Neural cell (in vitro differentiated cells): ENCODE measurements around the gene PDXDC1. TPM values are rescaled to one million over a fixed set of nuclear protein-coding genes. Genes with fewer than 3 reads are reported as not detected.

ENCODE experiments used
- H2AFZ ChIP-seq: fragments of 200-600, 300-800 bp; sonication (generic), shearing (Covaris generic); 2 replicates; pipeline ENCODE4 v1.6.0; 2014; ENCODE audit warnings: low read depth, mild to moderate bottlenecking, antibody characterized with exemption, low read length, moderate library complexity
- H3F3A ChIP-seq: fragments of 200-600 bp; shearing (Covaris generic); 2 replicates; pipeline ENCODE4 v1.6.1; 2016; ENCODE audit warnings: mild to moderate bottlenecking, moderate library complexity, mixed read lengths, antibody characterized with exemption, low read length; ENCODE audit not compliant: insufficient read depth, poor library complexity, severe bottlenecking
- H3K27ac ChIP-seq: fragments of 200-600, 300-800 bp; sonication (generic), shearing (Covaris generic); 2 replicates; pipeline ENCODE4 v1.5.1; 2014; ENCODE audit warnings: mild to moderate bottlenecking, low read length, moderate library complexity
- H3K27me3 ChIP-seq: fragments of 300-800, 200-600 bp; sonication (generic), shearing (Covaris generic); 2 replicates; pipeline ENCODE4 v1.6.0; 2014; ENCODE audit warnings: mild to moderate bottlenecking, low read depth, low read length, moderate library complexity; ENCODE audit not compliant: insufficient read depth
- H3K36me3 ChIP-seq: fragments of 300-800, 200-600 bp; sonication (generic), shearing (Covaris generic); 2 replicates; pipeline ENCODE4 v1.5.1; 2014; ENCODE audit warnings: mild to moderate bottlenecking, antibody characterized with exemption, low read length, moderate library complexity; ENCODE audit not compliant: insufficient read depth
- H3K4me2 ChIP-seq: fragments of 300-800, 200-600 bp; sonication (generic), shearing (Covaris generic); 2 replicates; pipeline ENCODE4 v1.6.0; 2014; ENCODE audit warnings: mild to moderate bottlenecking, low read length
- H3K4me3 ChIP-seq: fragments of 300-800, 200-600 bp; sonication (generic), shearing (Covaris generic); 2 replicates; pipeline ENCODE4 v1.5.1; 2014; ENCODE audit warnings: mild to moderate bottlenecking, low read length, moderate library complexity
- H3K79me2 ChIP-seq: fragments of 200-600 bp; shearing (Covaris generic); replicated peaks from 2 replicates; pipeline ENCODE4 v1.6.0; 2014; ENCODE audit warnings: mild to moderate bottlenecking, low read length, moderate library complexity; ENCODE audit not compliant: insufficient read depth
- H3K9ac ChIP-seq: fragments of 300-800, 200-600 bp; sonication (generic), shearing (Covaris generic); 2 replicates; pipeline ENCODE4 v1.6.1; 2016; ENCODE audit warnings: mild to moderate bottlenecking, low read length, mixed read lengths
- H3K9me2 ChIP-seq: fragments of 200-600 bp; shearing (Covaris generic); 2 replicates; pipeline ENCODE4 v1.6.1; 2016; ENCODE audit warnings: mild to moderate bottlenecking, low read length, mixed read lengths; ENCODE audit not compliant: insufficient read depth
- H3K9me3 ChIP-seq: fragments of 200-600, 300-800 bp; sonication (generic), shearing (Covaris generic); 2 replicates; pipeline ENCODE4 v1.6.1; 2016; ENCODE audit warnings: mild to moderate bottlenecking, mixed run types, low read length, moderate library complexity, mixed read lengths
- H4K20me1 ChIP-seq: fragments of 200-600 bp; shearing (Covaris generic); 2 replicates; pipeline ENCODE4 v1.6.1; 2016; ENCODE audit warnings: mild to moderate bottlenecking, mixed run types; ENCODE audit not compliant: insufficient read depth
- EP300 ChIP-seq: fragments of 450-650 bp; conservative IDR thresholded peaks from 2 replicates; pipeline ENCODE4 v1.6.1; 2014; ENCODE audit warnings: antibody characterized with exemption, mild to moderate bottlenecking, moderate library complexity; ENCODE audit not compliant: poor library complexity, severe bottlenecking
- EZH2 ChIP-seq: fragments of 200-600, 300-800 bp; shearing (Covaris generic), sonication (generic); IDR thresholded peaks from 2 replicates; pipeline ENCODE4 v1.6.1; 2014; ENCODE audit warnings: antibody characterized with exemption, low read length, borderline replicate concordance, mild to moderate bottlenecking; ENCODE audit not compliant: insufficient read depth, poor library complexity, severe bottlenecking
- MXI1 ChIP-seq: fragments of 450-650 bp; conservative IDR thresholded peaks from 2 replicates; pipeline ENCODE4 v1.6.1; 2014; ENCODE audit warnings: antibody characterized with exemption, mild to moderate bottlenecking; ENCODE audit not compliant: poor library complexity, severe bottlenecking
- POLR2AphosphoS5 ChIP-seq: IDR thresholded peaks from 2 replicates; pipeline ENCODE4 v1.6.1; 2012
- RAD21 ChIP-seq: fragments of 450-650 bp; conservative IDR thresholded peaks from 2 replicates; pipeline ENCODE4 v1.6.1; 2014; ENCODE audit warnings: antibody characterized with exemption, mild to moderate bottlenecking, moderate library complexity
- SMC3 ChIP-seq: fragments of 450-650 bp; conservative IDR thresholded peaks from 2 replicates; pipeline ENCODE4 v1.6.1; 2014; ENCODE audit warnings: antibody characterized with exemption, mild to moderate bottlenecking, moderate library complexity; ENCODE audit not compliant: poor library complexity
- TAF1 ChIP-seq: IDR thresholded peaks from 2 replicates; pipeline ENCODE4 v1.6.1; 2012; ENCODE audit warnings: low read depth
- polyA plus RNA-seq: library from polyadenylated mRNA; depleted of rRNA; stranded (reverse); fragments of >200 nt; gene quantifications from 2 replicates; pipeline ENCODE4 v1.2.3, GENCODE V29; 2014
- TF ChIP-seq, protein P1 (sequence below): fragments of 450-650 bp; IDR thresholded peaks from 2 replicates; pipeline ENCODE4 v1.5.1; 2014; ENCODE audit warnings: antibody characterized with exemption, mild to moderate bottlenecking, moderate library complexity; ENCODE audit not compliant: poor library complexity, severe bottlenecking
- TF ChIP-seq, protein P2 (sequence below): IDR thresholded peaks from 2 replicates; pipeline ENCODE4 v1.6.1; 2012; ENCODE audit warnings: borderline replicate concordance

The PDXDC1 gene
- polyA plus RNA-seq, 1 donor from 2014 or later: 69.9 TPM

- TF ChIP-seq, protein P1, sequence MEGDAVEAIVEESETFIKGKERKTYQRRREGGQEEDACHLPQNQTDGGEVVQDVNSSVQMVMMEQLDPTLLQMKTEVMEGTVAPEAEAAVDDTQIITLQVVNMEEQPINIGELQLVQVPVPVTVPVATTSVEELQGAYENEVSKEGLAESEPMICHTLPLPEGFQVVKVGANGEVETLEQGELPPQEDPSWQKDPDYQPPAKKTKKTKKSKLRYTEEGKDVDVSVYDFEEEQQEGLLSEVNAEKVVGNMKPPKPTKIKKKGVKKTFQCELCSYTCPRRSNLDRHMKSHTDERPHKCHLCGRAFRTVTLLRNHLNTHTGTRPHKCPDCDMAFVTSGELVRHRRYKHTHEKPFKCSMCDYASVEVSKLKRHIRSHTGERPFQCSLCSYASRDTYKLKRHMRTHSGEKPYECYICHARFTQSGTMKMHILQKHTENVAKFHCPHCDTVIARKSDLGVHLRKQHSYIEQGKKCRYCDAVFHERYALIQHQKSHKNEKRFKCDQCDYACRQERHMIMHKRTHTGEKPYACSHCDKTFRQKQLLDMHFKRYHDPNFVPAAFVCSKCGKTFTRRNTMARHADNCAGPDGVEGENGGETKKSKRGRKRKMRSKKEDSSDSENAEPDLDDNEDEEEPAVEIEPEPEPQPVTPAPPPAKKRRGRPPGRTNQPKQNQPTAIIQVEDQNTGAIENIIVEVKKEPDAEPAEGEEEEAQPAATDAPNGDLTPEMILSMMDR: no peak
Measured at GRCh38 chr16:14955546-14956231, 19.1 kb upstream of the PDXDC1 start (continued).

- Histone ChIP-seq H3K27me3 (no peaks in the 10 kb centered on the region), H3K79me2 (no peaks in the 10 kb centered on the region), H3K9me3 (no peaks in the 10 kb centered on the region), H2AFZ (no peak overlapping the region), H3K4me2 (no peak overlapping the region), H3F3A (no peaks in the 10 kb centered on the region), H3K9ac (no peak overlapping the region), H3K36me3 (no peaks in the 10 kb centered on the region), H3K9me2 (no peaks in the 10 kb centered on the region), H4K20me1 (no peaks in the 10 kb centered on the region), H3K27ac (no peak overlapping the region), H3K4me3 (no peak overlapping the region)
- no peak for TF ChIP-seq SMC3
Measured at GRCh38 chr16:14957576-14958322, 17.1 kb upstream of the PDXDC1 start.

- Histone ChIP-seq H3K27me3 (no peaks in the 10 kb centered on the region), H3K4me2 (no peak overlapping the region), H3K79me2 (no peaks in the 10 kb centered on the region), H3K9me3 (no peaks in the 10 kb centered on the region), H3K27ac (no peak overlapping the region), H3K9me2 (no peaks in the 10 kb centered on the region), H3K4me3 (no peak overlapping the region), H3K9ac (no peak overlapping the region), H3F3A (no peaks in the 10 kb centered on the region), H3K36me3 (no peaks in the 10 kb centered on the region), H2AFZ (no peak overlapping the region), H4K20me1 (no peaks in the 10 kb centered on the region)
- TF ChIP-seq EP300 (no peak), MXI1 (no peak), POLR2AphosphoS5 (no peak), EZH2 (no peak), SMC3 (no peak), RAD21 (no peak), TAF1 (no peak)
- TF ChIP-seq, protein P2, sequence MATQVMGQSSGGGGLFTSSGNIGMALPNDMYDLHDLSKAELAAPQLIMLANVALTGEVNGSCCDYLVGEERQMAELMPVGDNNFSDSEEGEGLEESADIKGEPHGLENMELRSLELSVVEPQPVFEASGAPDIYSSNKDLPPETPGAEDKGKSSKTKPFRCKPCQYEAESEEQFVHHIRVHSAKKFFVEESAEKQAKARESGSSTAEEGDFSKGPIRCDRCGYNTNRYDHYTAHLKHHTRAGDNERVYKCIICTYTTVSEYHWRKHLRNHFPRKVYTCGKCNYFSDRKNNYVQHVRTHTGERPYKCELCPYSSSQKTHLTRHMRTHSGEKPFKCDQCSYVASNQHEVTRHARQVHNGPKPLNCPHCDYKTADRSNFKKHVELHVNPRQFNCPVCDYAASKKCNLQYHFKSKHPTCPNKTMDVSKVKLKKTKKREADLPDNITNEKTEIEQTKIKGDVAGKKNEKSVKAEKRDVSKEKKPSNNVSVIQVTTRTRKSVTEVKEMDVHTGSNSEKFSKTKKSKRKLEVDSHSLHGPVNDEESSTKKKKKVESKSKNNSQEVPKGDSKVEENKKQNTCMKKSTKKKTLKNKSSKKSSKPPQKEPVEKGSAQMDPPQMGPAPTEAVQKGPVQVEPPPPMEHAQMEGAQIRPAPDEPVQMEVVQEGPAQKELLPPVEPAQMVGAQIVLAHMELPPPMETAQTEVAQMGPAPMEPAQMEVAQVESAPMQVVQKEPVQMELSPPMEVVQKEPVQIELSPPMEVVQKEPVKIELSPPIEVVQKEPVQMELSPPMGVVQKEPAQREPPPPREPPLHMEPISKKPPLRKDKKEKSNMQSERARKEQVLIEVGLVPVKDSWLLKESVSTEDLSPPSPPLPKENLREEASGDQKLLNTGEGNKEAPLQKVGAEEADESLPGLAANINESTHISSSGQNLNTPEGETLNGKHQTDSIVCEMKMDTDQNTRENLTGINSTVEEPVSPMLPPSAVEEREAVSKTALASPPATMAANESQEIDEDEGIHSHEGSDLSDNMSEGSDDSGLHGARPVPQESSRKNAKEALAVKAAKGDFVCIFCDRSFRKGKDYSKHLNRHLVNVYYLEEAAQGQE: no peak
- TF ChIP-seq, protein P1: no peak
Measured at GRCh38 chr16:14958323-14958600, 16.6 kb upstream of the PDXDC1 start.
